ENCODE results near the gene HLA-B.

The HLA-B gene

GRCh38 chr6:31353384-31353945 lies 3.5 kb downstream of the HLA-B start:
- TF ChIP-seq CTCF (IDR thresholded peaks at IDR 0.05; ENCODE audit: insufficient read depth, low read depth, low read length, missing control alignments): no peak
- H3K4me3 ChIP-seq (ENCODE audit: low read length): no peak overlapping the region
- no peak for DNase-seq (ENCODE audit: low read depth)

GRCh38 chr6:31352683-31353383 lies 4.1 kb downstream of the HLA-B start:
- no peak for DNase-seq (ENCODE audit: low read depth)
- no peak overlapping the region for H3K4me3 ChIP-seq (ENCODE audit: low read length)
- TF ChIP-seq CTCF (IDR thresholded peaks at IDR 0.05; ENCODE audit: insufficient read depth, low read depth, low read length, missing control alignments): no peak

GRCh38 chr6:31352310-31352682 lies 4.7 kb downstream of the HLA-B start:
- H3K4me3 ChIP-seq (ENCODE audit: low read length): no peak overlapping the region
- DNase-seq (ENCODE audit: low read depth): no peak
- no peak for TF ChIP-seq CTCF (IDR thresholded peaks at IDR 0.05; ENCODE audit: insufficient read depth, low read depth, low read length, missing control alignments)

GRCh38 chr6:31351401-31352309 lies 5.3 kb downstream of the HLA-B start:
- no peak for TF ChIP-seq CTCF (IDR thresholded peaks at IDR 0.05; ENCODE audit: insufficient read depth, low read depth, low read length, missing control alignments)
- DNase-seq (ENCODE audit: low read depth): no peak

GRCh38 chr6:31351033-31351380 lies 6.0 kb downstream of the HLA-B start:
- H3K4me3 ChIP-seq (ENCODE audit: low read length): no peak overlapping the region
- no peak for TF ChIP-seq CTCF (IDR thresholded peaks at IDR 0.05; ENCODE audit: insufficient read depth, low read depth, low read length, missing control alignments)
- DNase-seq (ENCODE audit: low read depth): no peak

More at GRCh38 chr6:31351401-31352309, 5.3 kb downstream of the HLA-B start:
- no peak overlapping the region for H3K4me3 ChIP-seq (ENCODE audit: low read length)

GRCh38 chr6:31350196-31351032 lies 6.6 kb downstream of the HLA-B start:
- no peak overlapping the region for H3K4me3 ChIP-seq (ENCODE audit: low read length)
- no peak for TF ChIP-seq CTCF (IDR thresholded peaks at IDR 0.05; ENCODE audit: insufficient read depth, low read depth, low read length, missing control alignments)
- no peak for DNase-seq (ENCODE audit: low read depth)
